Tibial nerve (tissue), 4 donors: ENCODE data around the gene PKP2. TPM values are rescaled to one million over a fixed set of nuclear protein-coding genes. Genes with fewer than 3 reads are reported as not detected.

Source experiments
- DNase-seq, 2 donors: peaks; one replicate each; pipeline ENCODE4 v3.0.0-alpha.2; 2019; ENCODE audit warnings: low spot score in 2 of 2
- H3K27ac ChIP-seq, 4 donors: fragments of 200-600 bp; sonication (generic) in 3 of 4; one replicate each; pipeline ENCODE4 v1.5.1; 2017 to 2019; ENCODE audit warnings: mild to moderate bottlenecking in 1 of 4
- H3K27me3 ChIP-seq, 2 donors: fragments of 200-600 bp; sonication (generic) in 1 of 2; one replicate each; pipeline versions ENCODE4 v1.5.1 to v1.6.0; 2017 to 2019
- H3K36me3 ChIP-seq, 3 donors: fragments of 200-600 bp; sonication (generic); one replicate each; pipeline ENCODE4 v1.5.1; 2018 to 2019
- H3K4me1 ChIP-seq, 4 donors: fragments of 200-600 bp; sonication (generic) in 3 of 4; one replicate each; pipeline ENCODE4 v1.5.1; 2017 to 2019
- H3K4me3 ChIP-seq, 4 donors: fragments of 200-600 bp; sonication (generic) in 3 of 4; one replicate each; pipeline ENCODE4 v1.5.1; 2017 to 2019; ENCODE audit warnings: mild to moderate bottlenecking in 1 of 4, moderate library complexity in 1 of 4
- H3K9me3 ChIP-seq, 4 donors: fragments of 200-600 bp; sonication (generic) in 3 of 4; one replicate each; pipeline ENCODE4 v1.5.1; 2017 to 2019
- EP300 ChIP-seq, 2 donors: sonication (generic); formaldehyde crosslinking; IDR thresholded peaks; one replicate each; pipeline ENCODE4 v1.6.1; 2017; ENCODE audit warnings: antibody characterized with exemption in 2 of 2, mild to moderate bottlenecking in 1 of 2
- POLR2A ChIP-seq, 2 donors: fragments of 450-650 bp; IDR thresholded peaks; one replicate each; pipeline ENCODE4 v1.6.1; 2017; ENCODE audit warnings: antibody characterized with exemption in 2 of 2, mild to moderate bottlenecking in 2 of 2, moderate library complexity in 2 of 2
- WGBS, 2 donors: methylation state at CpG; one replicate each; pipeline ENCODE4 v1.1.5; 2018; 5-methylcytosine and 5-hydroxymethylcytosine counted together
- total RNA-seq, 4 donors: library from RNA; depleted of rRNA; stranded (reverse); fragments of >200 nt; gene quantifications; one replicate each; pipeline ENCODE4 v1.1.0, GENCODE V29; 2016
- TF ChIP-seq, protein P1 (sequence below), 5 experiments: fragments of 200-600 bp in 3 of 5; fragments of 450-650 bp in 2 of 5; sonication (generic) in 3 of 5; IDR thresholded peaks; one replicate each; pipeline ENCODE4 v1.5.1; 2016 to 2019; ENCODE audit warnings: antibody characterized with exemption in 5 of 5, mild to moderate bottlenecking in 3 of 5, moderate library complexity in 2 of 5

PKP2 gene
- total RNA-seq, 4 donors from 2014 or later = 35.0 to 45.0 (median 42.5) TPM

DNA sequence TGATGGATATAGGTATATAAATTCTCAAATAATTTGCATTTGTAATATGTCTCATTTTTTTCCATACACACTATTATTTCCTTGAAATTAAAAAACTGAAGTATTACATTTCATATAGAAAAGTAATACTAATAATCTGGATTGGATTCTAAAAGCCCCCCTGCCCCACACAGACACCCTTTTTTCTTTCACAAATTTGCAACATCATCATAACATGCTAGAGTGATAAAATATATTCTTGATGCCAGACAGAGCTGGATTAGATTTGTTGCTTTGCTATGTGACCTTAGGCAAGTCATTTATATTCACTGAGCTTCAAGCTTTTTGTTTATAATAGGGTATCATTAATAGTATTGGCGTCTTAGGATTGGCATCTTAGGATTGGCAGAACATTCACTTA, 6.7 kb upstream of the PKP2 start:
- no peaks in the 10 kb centered on the region for H3K27me3 ChIP-seq
- WGBS, 2 donors = 80 to 83% methylated on average over 1 of the region's 1 CpG
- H3K36me3 ChIP-seq = no peaks in the 10 kb centered on the region
- H3K27ac ChIP-seq = no peak overlapping the region
- H3K4me1 ChIP-seq = no peaks in the 10 kb centered on the region
- no peaks in the 10 kb centered on the region for H3K9me3 ChIP-seq
- H3K4me3 ChIP-seq = no peak overlapping the region
- TF ChIP-seq, protein P1, sequence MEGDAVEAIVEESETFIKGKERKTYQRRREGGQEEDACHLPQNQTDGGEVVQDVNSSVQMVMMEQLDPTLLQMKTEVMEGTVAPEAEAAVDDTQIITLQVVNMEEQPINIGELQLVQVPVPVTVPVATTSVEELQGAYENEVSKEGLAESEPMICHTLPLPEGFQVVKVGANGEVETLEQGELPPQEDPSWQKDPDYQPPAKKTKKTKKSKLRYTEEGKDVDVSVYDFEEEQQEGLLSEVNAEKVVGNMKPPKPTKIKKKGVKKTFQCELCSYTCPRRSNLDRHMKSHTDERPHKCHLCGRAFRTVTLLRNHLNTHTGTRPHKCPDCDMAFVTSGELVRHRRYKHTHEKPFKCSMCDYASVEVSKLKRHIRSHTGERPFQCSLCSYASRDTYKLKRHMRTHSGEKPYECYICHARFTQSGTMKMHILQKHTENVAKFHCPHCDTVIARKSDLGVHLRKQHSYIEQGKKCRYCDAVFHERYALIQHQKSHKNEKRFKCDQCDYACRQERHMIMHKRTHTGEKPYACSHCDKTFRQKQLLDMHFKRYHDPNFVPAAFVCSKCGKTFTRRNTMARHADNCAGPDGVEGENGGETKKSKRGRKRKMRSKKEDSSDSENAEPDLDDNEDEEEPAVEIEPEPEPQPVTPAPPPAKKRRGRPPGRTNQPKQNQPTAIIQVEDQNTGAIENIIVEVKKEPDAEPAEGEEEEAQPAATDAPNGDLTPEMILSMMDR (IDR thresholded peaks at IDR 0.05) = no peak
- TF ChIP-seq POLR2A (IDR thresholded peaks at IDR 0.05) (no peak), EP300 (IDR thresholded peaks at IDR 0.05) (no peak)
- DNase-seq = no peak

DNA sequence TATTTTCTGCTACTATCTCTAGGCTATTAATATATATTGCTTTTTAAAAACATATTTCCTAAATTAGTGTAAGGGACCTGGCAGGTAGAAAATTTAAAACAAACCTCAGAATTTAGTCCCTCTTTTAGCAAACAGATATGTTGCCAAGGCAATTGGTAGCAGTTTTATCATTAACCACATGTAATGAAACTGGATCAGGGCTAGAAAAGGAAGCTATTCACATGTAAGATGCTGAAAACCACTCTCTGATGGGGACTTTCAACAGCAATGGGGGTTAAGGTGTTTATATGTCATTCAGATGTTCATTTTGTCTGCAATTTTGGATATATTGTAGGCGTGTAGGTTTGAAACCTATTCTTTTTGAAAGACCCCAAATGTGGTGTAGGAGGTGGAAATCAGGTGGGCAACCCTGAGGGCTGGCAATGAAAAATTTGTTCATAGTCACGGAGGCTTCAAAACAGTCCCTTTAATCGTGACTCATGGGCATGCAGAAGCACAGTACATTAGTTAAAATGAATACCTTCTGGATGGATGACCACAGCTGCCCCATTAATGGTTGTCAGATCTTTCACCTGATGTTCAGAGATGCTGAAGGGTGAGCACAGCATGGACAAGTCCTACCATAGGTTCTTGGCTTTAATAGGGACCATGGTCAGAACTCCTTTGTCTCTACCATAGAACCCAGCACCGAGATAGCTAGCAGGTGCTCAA, 5.9 kb upstream of the PKP2 start:
- TF ChIP-seq POLR2A (IDR thresholded peaks at IDR 0.05) (no peak), EP300 (IDR thresholded peaks at IDR 0.05) (no peak)
- TF ChIP-seq, protein P1 (IDR thresholded peaks at IDR 0.05) = no peak
- Histone ChIP-seq H3K9me3 (no peaks in the 10 kb centered on the region), H3K36me3 (no peaks in the 10 kb centered on the region), H3K27ac (no peak overlapping the region), H3K4me3 (no peak overlapping the region), H3K27me3 (no peaks in the 10 kb centered on the region), H3K4me1 (peaks cover 0 to 2% (median 0%) of the 10 kb centered on the region in 4 donors)
- no peak for DNase-seq
- 82 to 90% methylated on average over 4 of the region's 4 CpGs for WGBS, 2 donors

GRCh38 chr12:32901553-32901952, 5.0 kb upstream of the PKP2 start:
- 74 to 76% methylated on average over 4 of the region's 4 CpGs for WGBS, 2 donors
- Histone ChIP-seq H3K4me1 (peaks cover 0 to 8% (median 1%) of the 10 kb centered on the region in 4 donors), H3K27ac (no peak overlapping the region)

GRCh38 chr12:32897687-32898573, 1.4 kb upstream of the PKP2 start:
- Histone ChIP-seq H3K27ac (peak overlapping the region in 3 of 4 donors; percentile 83 to 92 (median 87)), H3K9me3 (no peaks in the 10 kb centered on the region), H3K4me1 (peaks cover 0 to 32% (median 6%) of the 10 kb centered on the region in 4 donors), H3K27me3 (no peaks in the 10 kb centered on the region), H3K36me3 (no peaks in the 10 kb centered on the region), H3K4me3 (peak overlapping the region in 2 of 4 donors; percentile 46 to 67)
- TF ChIP-seq EP300 (IDR thresholded peaks at IDR 0.05) (no peak), POLR2A (IDR thresholded peaks at IDR 0.05) (no peak)
- TF ChIP-seq, protein P1 (IDR thresholded peaks at IDR 0.05) = no peak
- WGBS, 2 donors = 78% methylated on average over 10 of the region's 10 CpGs
- DNase-seq = no peak

More at GRCh38 chr12:32901553-32901952, 5.0 kb upstream of the PKP2 start:
- Histone ChIP-seq H3K27me3 (no peaks in the 10 kb centered on the region), H3K4me3 (no peak overlapping the region), H3K9me3 (no peaks in the 10 kb centered on the region), H3K36me3 (no peaks in the 10 kb centered on the region)
- TF ChIP-seq EP300 (IDR thresholded peaks at IDR 0.05) (no peak), POLR2A (IDR thresholded peaks at IDR 0.05) (no peak)
- TF ChIP-seq, protein P1 (IDR thresholded peaks at IDR 0.05) = no peak
- DNase-seq = no peak

- Histone ChIP-seq H3K27me3 (no peaks in the 10 kb centered on the region), H3K4me3 (peak overlapping the region; percentile 46 to 74 (median 68)), H3K36me3 (no peaks in the 10 kb centered on the region), H3K4me1 (peaks cover 0 to 39% (median 10%) of the 10 kb centered on the region in 4 donors), H3K9me3 (no peaks in the 10 kb centered on the region), H3K27ac (peak overlapping the region; percentile 61 to 92 (median 85))
- WGBS, 2 donors = 4 to 8% methylated on average over 6 of the region's 6 CpGs
- no peak for DNase-seq
- TF ChIP-seq EP300 (IDR thresholded peaks at IDR 0.05) = peak in 1 of 2 donors; percentile 10
- TF ChIP-seq POLR2A (IDR thresholded peaks at IDR 0.05) = no peak
- TF ChIP-seq, protein P1 (IDR thresholded peaks at IDR 0.05) = no peak
Observed at GRCh38 chr12:32897281-32897610, 669 bp upstream of the PKP2 start.
